ENCODE results near the gene CUX1.
"Not testable (repeated sequence)": the region's sequence is repeated elsewhere in the genome, so short reads cannot be mapped to it uniquely, and the experiment has no call there.

CUX1 gene

GRCh38 chr7:101865031-101865430 is 47.6 kb downstream of the CUX1 start:
- Histone ChIP-seq H3K27me3 (ENCODE audit: control insufficient read depth, insufficient read depth, low read length) (no peaks in the 10 kb centered on the region), H3K27ac (ENCODE audit: low read depth, low read length) (no peak overlapping the region), H3K4me1 (ENCODE audit: control insufficient read depth, insufficient read depth, low read length) (no peaks in the 10 kb centered on the region), H3K4me3 (ENCODE audit: low read length) (no peak overlapping the region), H3K9ac (ENCODE audit: low read length) (no peak overlapping the region), H3K36me3 (ENCODE audit: control insufficient read depth, insufficient read depth, low read length) (peaks cover 3% of the 10 kb centered on the region)

GRCh38 chr7:101865455-101865854 is 48.0 kb downstream of the CUX1 start:
- Histone ChIP-seq H3K9ac (ENCODE audit: low read length) (no peak overlapping the region), H3K4me1 (ENCODE audit: control insufficient read depth, insufficient read depth, low read length) (peaks cover 3% of the 10 kb centered on the region)

GRCh38 chr7:101866328-101866727 is 48.9 kb downstream of the CUX1 start:
- Histone ChIP-seq H3K36me3 (ENCODE audit: control insufficient read depth, insufficient read depth, low read length) (peaks cover 3% of the 10 kb centered on the region), H3K9ac (ENCODE audit: low read length) (no peak overlapping the region), H3K27ac (ENCODE audit: low read depth, low read length) (no peak overlapping the region), H3K4me1 (ENCODE audit: control insufficient read depth, insufficient read depth, low read length) (peaks cover 4% of the 10 kb centered on the region), H3K4me3 (ENCODE audit: low read length) (no peak overlapping the region), H3K27me3 (ENCODE audit: control insufficient read depth, insufficient read depth, low read length) (no peaks in the 10 kb centered on the region)

More at GRCh38 chr7:101865455-101865854, 48.0 kb downstream of the CUX1 start:
- no peak overlapping the region for H3K4me3 ChIP-seq (ENCODE audit: low read length)
- peaks cover 3% of the 10 kb centered on the region for H3K36me3 ChIP-seq (ENCODE audit: control insufficient read depth, insufficient read depth, low read length)
- H3K27me3 ChIP-seq (ENCODE audit: control insufficient read depth, insufficient read depth, low read length) = no peaks in the 10 kb centered on the region
- H3K27ac ChIP-seq (ENCODE audit: low read depth, low read length) = no peak overlapping the region

- peaks cover 3% of the 10 kb centered on the region for H3K36me3 ChIP-seq (ENCODE audit: control insufficient read depth, insufficient read depth, low read length)
- peaks cover 4% of the 10 kb centered on the region for H3K4me1 ChIP-seq (ENCODE audit: control insufficient read depth, insufficient read depth, low read length)
- H3K27ac ChIP-seq (ENCODE audit: low read depth, low read length) = no peak overlapping the region
- H3K27me3 ChIP-seq (ENCODE audit: control insufficient read depth, insufficient read depth, low read length) = no peaks in the 10 kb centered on the region
- H3K4me3 ChIP-seq (ENCODE audit: low read length) = no peak overlapping the region
- H3K9ac ChIP-seq (ENCODE audit: low read length) = no peak overlapping the region
These were observed 49.8 kb downstream of the CUX1 start for GRCh38 chr7:101867265-101867664.

GRCh38 chr7:101867681-101868080 is 50.3 kb downstream of the CUX1 start:
- not testable (repeated sequence) for H3K27ac ChIP-seq (ENCODE audit: low read depth, low read length); H3K4me3 ChIP-seq (ENCODE audit: low read length); H3K9ac ChIP-seq (ENCODE audit: low read length); H3K27me3 ChIP-seq (ENCODE audit: control insufficient read depth, insufficient read depth, low read length); H3K4me1 ChIP-seq (ENCODE audit: control insufficient read depth, insufficient read depth, low read length); H3K36me3 ChIP-seq (ENCODE audit: control insufficient read depth, insufficient read depth, low read length)

GRCh38 chr7:101868191-101868950 is 50.9 kb downstream of the CUX1 start:
- Histone ChIP-seq H3K4me1 (ENCODE audit: control insufficient read depth, insufficient read depth, low read length) (peaks cover 4% of the 10 kb centered on the region), H3K9ac (ENCODE audit: low read length) (no peak overlapping the region), H3K36me3 (ENCODE audit: control insufficient read depth, insufficient read depth, low read length) (peaks cover 3% of the 10 kb centered on the region), H3K27ac (ENCODE audit: low read depth, low read length) (no peak overlapping the region), H3K4me3 (ENCODE audit: low read length) (no peak overlapping the region), H3K27me3 (ENCODE audit: control insufficient read depth, insufficient read depth, low read length) (no peaks in the 10 kb centered on the region)

- H3K4me1 ChIP-seq (ENCODE audit: control insufficient read depth, insufficient read depth, low read length) = peaks cover 10% of the 10 kb centered on the region
- peaks cover 3% of the 10 kb centered on the region for H3K36me3 ChIP-seq (ENCODE audit: control insufficient read depth, insufficient read depth, low read length)
- H3K27me3 ChIP-seq (ENCODE audit: control insufficient read depth, insufficient read depth, low read length) = no peaks in the 10 kb centered on the region
- H3K4me3 ChIP-seq (ENCODE audit: low read length) = no peak overlapping the region
- peak overlapping the region; percentile 33 for H3K27ac ChIP-seq (ENCODE audit: low read depth, low read length)
- H3K9ac ChIP-seq (ENCODE audit: low read length) = no peak overlapping the region
These were observed 51.8 kb downstream of the CUX1 start for GRCh38 chr7:101869026-101869900.

- H3K27ac ChIP-seq (ENCODE audit: low read depth, low read length) = peak overlapping the region; percentile 33
- H3K27me3 ChIP-seq (ENCODE audit: control insufficient read depth, insufficient read depth, low read length) = no peaks in the 10 kb centered on the region
- H3K4me3 ChIP-seq (ENCODE audit: low read length) = no peak overlapping the region
- H3K4me1 ChIP-seq (ENCODE audit: control insufficient read depth, insufficient read depth, low read length) = peaks cover 15% of the 10 kb centered on the region
- H3K36me3 ChIP-seq (ENCODE audit: control insufficient read depth, insufficient read depth, low read length) = peaks cover 3% of the 10 kb centered on the region
- no peak overlapping the region for H3K9ac ChIP-seq (ENCODE audit: low read length)
These were observed 52.5 kb downstream of the CUX1 start for GRCh38 chr7:101869901-101870290.

- Histone ChIP-seq H3K27ac (ENCODE audit: low read depth, low read length) (peak overlapping the region; percentile 33), H3K4me1 (ENCODE audit: control insufficient read depth, insufficient read depth, low read length) (peaks cover 18% of the 10 kb centered on the region), H3K4me3 (ENCODE audit: low read length) (no peak overlapping the region), H3K9ac (ENCODE audit: low read length) (no peak overlapping the region), H3K36me3 (ENCODE audit: control insufficient read depth, insufficient read depth, low read length) (peaks cover 2% of the 10 kb centered on the region), H3K27me3 (ENCODE audit: control insufficient read depth, insufficient read depth, low read length) (no peaks in the 10 kb centered on the region)
These were observed 53.1 kb downstream of the CUX1 start for GRCh38 chr7:101870361-101871062.

- no peaks in the 10 kb centered on the region for H3K27me3 ChIP-seq (ENCODE audit: control insufficient read depth, insufficient read depth, low read length)
- H3K4me3 ChIP-seq (ENCODE audit: low read length) = no peak overlapping the region
- H3K36me3 ChIP-seq (ENCODE audit: control insufficient read depth, insufficient read depth, low read length) = no peaks in the 10 kb centered on the region
- no peak overlapping the region for H3K9ac ChIP-seq (ENCODE audit: low read length)
- no peak overlapping the region for H3K27ac ChIP-seq (ENCODE audit: low read depth, low read length)
- peaks cover 18% of the 10 kb centered on the region for H3K4me1 ChIP-seq (ENCODE audit: control insufficient read depth, insufficient read depth, low read length)
These were observed 53.9 kb downstream of the CUX1 start for GRCh38 chr7:101871351-101871750.

- Histone ChIP-seq H3K27ac (ENCODE audit: low read depth, low read length) (peak overlapping the region; percentile 59), H3K36me3 (ENCODE audit: control insufficient read depth, insufficient read depth, low read length) (no peaks in the 10 kb centered on the region), H3K4me1 (ENCODE audit: control insufficient read depth, insufficient read depth, low read length) (peaks cover 18% of the 10 kb centered on the region), H3K4me3 (ENCODE audit: low read length) (no peak overlapping the region), H3K9ac (ENCODE audit: low read length) (no peak overlapping the region), H3K27me3 (ENCODE audit: control insufficient read depth, insufficient read depth, low read length) (no peaks in the 10 kb centered on the region)
These were observed 56.6 kb downstream of the CUX1 start for GRCh38 chr7:101874028-101874427.

GRCh38 chr7:101875283-101875846 is 57.9 kb downstream of the CUX1 start:
- H3K36me3 ChIP-seq (ENCODE audit: control insufficient read depth, insufficient read depth, low read length) = no peaks in the 10 kb centered on the region
- H3K4me3 ChIP-seq (ENCODE audit: low read length) = no peak overlapping the region
- no peak overlapping the region for H3K27ac ChIP-seq (ENCODE audit: low read depth, low read length)
- H3K4me1 ChIP-seq (ENCODE audit: control insufficient read depth, insufficient read depth, low read length) = peaks cover 18% of the 10 kb centered on the region
- H3K9ac ChIP-seq (ENCODE audit: low read length) = no peak overlapping the region
- no peaks in the 10 kb centered on the region for H3K27me3 ChIP-seq (ENCODE audit: control insufficient read depth, insufficient read depth, low read length)

All from rectal smooth muscle tissue (tissue), 1 donor.